H1 (cell line): ENCODE results near the gene RAD51B. TPM values are rescaled to one million over a fixed set of nuclear protein-coding genes. Genes with fewer than 3 reads are reported as not detected.

Experiments used
- CTCF ChIA-PET: fragments of 300-600 bp; sonication (Branson Sonifier 250); formaldehyde crosslinking; loops from one replicate; lab custom pipeline; 2021; ENCODE audit not compliant: partially characterized antibody; lab: Charles Lee
- POLR2A ChIA-PET: fragments of 300-600 bp; sonication (Branson Sonifier 250); formaldehyde crosslinking; loops from one replicate; lab custom pipeline; 2021; ENCODE audit warnings: inconsistent platforms; ENCODE audit not compliant: partially characterized antibody; lab: Charles Lee
- DNase-seq, 2 experiments: peaks; one replicate each; pipeline versions ENCODE4 v3.0.0 to v3.0.0-alpha.2; 2010 to 2022; ENCODE audit warnings: low spot score in 2 of 2, low read depth in 1 of 2, mixed read lengths in 1 of 2
- FAIRE-seq: peaks from 2 replicates; lab custom pipeline; 2011; peaks lifted over from hg19 to GRCh38; lab: Jason Lieb, UNC
- H2AFZ ChIP-seq: 2 replicates; pipeline ENCODE4 v1.8.1; 2012; ENCODE audit warnings: low read length, inconsistent platforms
- H2AK5ac ChIP-seq: 2 replicates; pipeline ENCODE4 v1.6.1; 2013; ENCODE audit warnings: low read depth, low read length
- H2BK120ac ChIP-seq: replicated peaks from 2 replicates; pipeline ENCODE3; 2013; ENCODE audit warnings: low read depth, low read length, inconsistent platforms
- H2BK12ac ChIP-seq: 2 replicates; pipeline ENCODE4 v1.6.1; 2013; ENCODE audit warnings: low read depth, low read length
- H2BK15ac ChIP-seq: 2 replicates; pipeline ENCODE4 v1.6.1; 2013; ENCODE audit warnings: low read length
- H2BK20ac ChIP-seq: 2 replicates; pipeline ENCODE4 v1.6.1; 2013; ENCODE audit warnings: low read length
- H2BK5ac ChIP-seq: 2 replicates; pipeline ENCODE4 v1.6.1; 2013; ENCODE audit warnings: low read depth, low read length
- H3K14ac ChIP-seq: 2 replicates; pipeline ENCODE4 v1.6.1; 2013; ENCODE audit warnings: inconsistent platforms; ENCODE audit not compliant: insufficient read length
- H3K18ac ChIP-seq: 2 replicates; pipeline ENCODE4 v1.6.1; 2013; ENCODE audit warnings: low read length; ENCODE audit errors: extremely low read depth
- H3K23ac ChIP-seq: 2 replicates; pipeline ENCODE4 v1.6.1; 2013; ENCODE audit warnings: inconsistent platforms; ENCODE audit not compliant: insufficient read length
- H3K23me2 ChIP-seq: 2 replicates; pipeline ENCODE4 v1.6.1; 2013; ENCODE audit warnings: low read depth, low read length
- H3K27ac ChIP-seq: 2 replicates; pipeline ENCODE4 v1.6.1; 2011; ENCODE audit warnings: low read depth, low read length, inconsistent platforms
- H3K27me3 ChIP-seq, 4 experiments: replicated peaks in 1 of 4; 1 replicate in 1 of 4; 2 replicates in 3 of 4; pipeline versions ENCODE4 v1.6.1 to v1.8.1; 2011 to 2013; ENCODE audit warnings: low read length in 3 of 4, mild to moderate bottlenecking in 3 of 4, inconsistent platforms in 2 of 4, mixed read lengths in 2 of 4, moderate library complexity in 1 of 4; ENCODE audit not compliant: control insufficient read depth in 3 of 4, insufficient read depth in 3 of 4; ENCODE audit errors: extremely low read depth in 1 of 4
- H3K36me3 ChIP-seq, 4 experiments: 2 replicates each; pipeline versions ENCODE4 v1.6.1 to v1.8.1; 2011 to 2013; ENCODE audit warnings: mild to moderate bottlenecking in 4 of 4, low read length in 3 of 4, moderate library complexity in 2 of 4, control low read depth in 1 of 4, inconsistent platforms in 1 of 4; ENCODE audit not compliant: insufficient read depth in 4 of 4, control insufficient read depth in 2 of 4
- H3K4ac ChIP-seq: replicated peaks from 2 replicates; pipeline ENCODE3; 2013; ENCODE audit warnings: low read length, low read depth, mixed read lengths, inconsistent platforms; ENCODE audit not compliant: insufficient read length
- H3K4me1 ChIP-seq, 4 experiments: replicated peaks in 1 of 4; 1 replicate in 1 of 4; 2 replicates in 3 of 4; pipeline versions ENCODE4 v1.6.1 to v1.8.1; 2011 to 2013; ENCODE audit warnings: low read length in 3 of 4, inconsistent platforms in 2 of 4, mixed read lengths in 1 of 4; ENCODE audit not compliant: insufficient read depth in 4 of 4, control insufficient read depth in 3 of 4
- H3K4me2 ChIP-seq, 2 experiments: 2 replicates each; pipeline versions ENCODE4 v1.6.1 to v1.8.1; 2011 to 2013; ENCODE audit warnings: low read depth in 2 of 2, low read length in 2 of 2, control low read depth in 1 of 2, inconsistent platforms in 1 of 2, mild to moderate bottlenecking in 1 of 2; ENCODE audit not compliant: insufficient read depth in 1 of 2
- H3K4me3 ChIP-seq, 4 experiments: fragments of 200-600, 300-600 bp in 1 of 4; sonication (generic), shearing (Covaris generic), sonication (Bioruptor Twin) in 1 of 4; 2 replicates each; pipeline versions ENCODE4 v1.5.1 to v1.8.1; 2011 to 2016; ENCODE audit warnings: low read length in 4 of 4, low read depth in 3 of 4, control low read depth in 2 of 4, inconsistent platforms in 2 of 4, mild to moderate bottlenecking in 2 of 4, mixed read lengths in 1 of 4, moderate library complexity in 1 of 4; ENCODE audit not compliant: insufficient read depth in 2 of 4; ENCODE audit errors: extremely low read depth in 1 of 4
- H3K56ac ChIP-seq: replicated peaks from 2 replicates; pipeline ENCODE3; 2013; ENCODE audit warnings: low read depth, mild to moderate bottlenecking, mixed read lengths, low read length, inconsistent platforms; ENCODE audit not compliant: insufficient read length
- H3K79me1 ChIP-seq: 2 replicates; pipeline ENCODE4 v1.6.1; 2013; ENCODE audit warnings: low read depth, low read length, control low read depth
- H3K79me2 ChIP-seq, 2 experiments: 2 replicates each; pipeline versions ENCODE4 v1.6.1 to v1.8.1; 2012 to 2013; ENCODE audit warnings: low read length in 2 of 2, mild to moderate bottlenecking in 2 of 2, inconsistent platforms in 1 of 2; ENCODE audit not compliant: insufficient read depth in 2 of 2, control insufficient read depth in 1 of 2
- H3K9ac ChIP-seq, 4 experiments: replicated peaks in 1 of 4; 1 replicate in 1 of 4; 2 replicates in 3 of 4; pipeline versions ENCODE4 v1.6.1 to v1.8.1; 2011 to 2013; ENCODE audit warnings: low read depth in 3 of 4, low read length in 3 of 4, control low read depth in 2 of 4, mild to moderate bottlenecking in 2 of 4, moderate library complexity in 2 of 4, inconsistent platforms in 1 of 4; ENCODE audit errors: extremely low read depth in 1 of 4
- H3K9me3 ChIP-seq, 2 experiments: 2 replicates each; pipeline versions ENCODE4 v1.6.1 to v1.8.1; 2012 to 2013; ENCODE audit warnings: mild to moderate bottlenecking in 2 of 2, moderate library complexity in 2 of 2, control low read depth in 1 of 2, inconsistent platforms in 1 of 2, low read depth in 1 of 2, low read length in 1 of 2, mixed read lengths in 1 of 2; ENCODE audit not compliant: insufficient read depth in 2 of 2
- H4K20me1 ChIP-seq, 2 experiments: replicated peaks in 1 of 2; 2 replicates each; pipeline versions ENCODE3 to v1.8.1; 2011 to 2013; ENCODE audit warnings: inconsistent platforms in 2 of 2, low read length in 2 of 2, mild to moderate bottlenecking in 1 of 2; ENCODE audit not compliant: insufficient read depth in 2 of 2, control insufficient read depth in 1 of 2
- H4K5ac ChIP-seq: 2 replicates; pipeline ENCODE4 v1.6.1; 2013; ENCODE audit warnings: low read length, low read depth, mixed read lengths, inconsistent platforms; ENCODE audit not compliant: insufficient read length
- H4K8ac ChIP-seq: 2 replicates; pipeline ENCODE4 v1.8.0; 2013; ENCODE audit warnings: mild to moderate bottlenecking, moderate library complexity, low read length, inconsistent platforms; ENCODE audit not compliant: insufficient read depth; ENCODE audit errors: extremely low read depth
- H4K91ac ChIP-seq: replicated peaks from 2 replicates; pipeline ENCODE3; 2013; ENCODE audit warnings: low read length, mixed read lengths, inconsistent platforms; ENCODE audit not compliant: insufficient read length
- ATF3 ChIP-seq: IDR thresholded peaks from 2 replicates; pipeline ENCODE4 v1.6.1; 2011; ENCODE audit warnings: low read depth, mild to moderate bottlenecking, low read length; ENCODE audit not compliant: insufficient read depth
- CHD2 ChIP-seq: IDR thresholded peaks from 2 replicates; pipeline ENCODE4 v1.6.1; 2012; ENCODE audit warnings: low read length, improper control_type of control experiment
- CREB1 ChIP-seq: IDR thresholded peaks from 2 replicates; pipeline ENCODE4 v1.6.1; 2012; ENCODE audit warnings: inconsistent platforms
- E2F6 ChIP-seq: IDR thresholded peaks from 2 replicates; pipeline ENCODE4 v1.6.1; 2012; ENCODE audit warnings: inconsistent platforms
- EGR1 ChIP-seq: IDR thresholded peaks from 2 replicates; pipeline ENCODE4 v1.6.1; 2011; ENCODE audit warnings: low read depth, low read length, borderline replicate concordance
- EZH2 ChIP-seq: fragments of 200-600 bp; sonication (generic); IDR thresholded peaks from 2 replicates; pipeline ENCODE4 v1.7.1; 2012; ENCODE audit warnings: low read depth, mild to moderate bottlenecking, moderate library complexity, low read length, inconsistent platforms; ENCODE audit not compliant: severe bottlenecking
- HDAC2 ChIP-seq, 2 experiments: fragments of 300-600 bp in 1 of 2; sonication (generic) in 1 of 2; IDR thresholded peaks; 2 replicates each; pipeline ENCODE4 v1.6.1; 2011 to 2012; ENCODE audit warnings: low read depth in 2 of 2, low read length in 2 of 2, mild to moderate bottlenecking in 2 of 2, moderate library complexity in 2 of 2, borderline replicate concordance in 1 of 2, inconsistent platforms in 1 of 2
- JUN ChIP-seq: IDR thresholded peaks from 2 replicates; pipeline ENCODE4 v1.6.1; 2011; ENCODE audit warnings: low read depth, mild to moderate bottlenecking, improper control_type of control experiment, low read length
- KDM5A ChIP-seq: fragments of 200-600 bp; IDR thresholded peaks from 2 replicates; pipeline ENCODE4 v1.7.1; 2012; ENCODE audit warnings: mild to moderate bottlenecking, low read length, inconsistent platforms, mixed read lengths
- MAFK ChIP-seq: IDR thresholded peaks from 2 replicates; pipeline ENCODE4 v1.6.1; 2012; ENCODE audit warnings: low read depth, mild to moderate bottlenecking, improper control_type of control experiment, low read length
- POLR2A ChIP-seq, 2 experiments: IDR thresholded peaks; 1 replicate in 1 of 2; 2 replicates in 1 of 2; pipeline ENCODE4 v1.6.1; 2011; ENCODE audit warnings: low read depth in 2 of 2, low read length in 2 of 2, mild to moderate bottlenecking in 2 of 2; ENCODE audit errors: control extremely low read depth in 1 of 2
- POU5F1 ChIP-seq: IDR thresholded peaks from 2 replicates; pipeline ENCODE4 v1.6.1; 2011; ENCODE audit warnings: low read depth, mild to moderate bottlenecking, low read length, moderate library complexity
- RFX5 ChIP-seq: IDR thresholded peaks from 2 replicates; pipeline ENCODE4 v1.6.1; 2011; ENCODE audit warnings: low read depth, low read length, improper control_type of control experiment, borderline replicate concordance
- SP1 ChIP-seq: IDR thresholded peaks from 2 replicates; pipeline ENCODE4 v1.6.1; 2011; ENCODE audit warnings: low read depth, low read length
- TCF12 ChIP-seq: IDR thresholded peaks from 2 replicates; pipeline ENCODE4 v1.6.1; 2011; ENCODE audit warnings: low read depth, mild to moderate bottlenecking, low read length
- WGBS, 2 experiments: shearing (Covaris generic) in 1 of 2; methylation state at CpG; one replicate each; pipeline versions ENCODE4 v1.1.6 to v1.1.7; 2013 to 2015; ENCODE audit warnings: low lambda C conversion rate in 2 of 2, mixed read lengths in 2 of 2, inconsistent platforms in 1 of 2, low coverage in 1 of 2, missing lambda C conversion rate in 1 of 2; ENCODE audit not compliant: insufficient replicate concordance in 2 of 2, insufficient coverage in 1 of 2, insufficient read length in 1 of 2; ENCODE audit errors: extremely low coverage in 1 of 2, missing lambda C conversion rate in 1 of 2; 5-methylcytosine and 5-hydroxymethylcytosine counted together
- polyA plus RNA-seq, 7 experiments: library from polyadenylated mRNA; depleted of rRNA in 3 of 7; stranded (reverse) in 5 of 7; unstranded in 2 of 7; fragments of >200 nt in 5 of 7; fragments of 200-250 nt in 2 of 7; gene quantifications; 1 replicate in 5 of 7; 2 replicates in 1 of 7; 4 replicates in 1 of 7; pipeline versions ENCODE4 v1.2.1 to v1.2.3, GENCODE V29; 2011 to 2013; ENCODE audit warnings: missing spikeins in 2 of 7, mixed read lengths in 2 of 7
- total RNA-seq: library from RNA; stranded (reverse); fragmentation: NEBNext Ultra II Directional; extraction: Animal tissue kit (Norgen Biotek cat#: 25700); gene quantifications from 2 replicates; pipeline ENCODE4 v1.2.1, GENCODE V29; 2021

RAD51B gene
- total and polyA plus RNA-seq, 2 of the 8 experiments (the other 6 are each of a cell fraction or from before 2014, with no cell fraction given), result 3.9 to 14.9 TPM

GRCh38 chr14:68317239-68317638 is 497.7 kb downstream of the RAD51B start:
- no peak overlapping the region for H3K4me2 ChIP-seq
- H3K27ac ChIP-seq, result no peak overlapping the region
- H2BK12ac ChIP-seq, result no peak overlapping the region
- H3K4ac ChIP-seq, result no peak overlapping the region
- H3K56ac ChIP-seq, result no peak overlapping the region
- H3K36me3 ChIP-seq, result no peaks in the 10 kb centered on the region
- H3K9me3 ChIP-seq, result no peaks in the 10 kb centered on the region
- no peaks in the 10 kb centered on the region for H3K79me2 ChIP-seq
- no peak overlapping the region for H2BK5ac ChIP-seq
- no peak overlapping the region for H3K18ac ChIP-seq
- no peak overlapping the region for H3K9ac ChIP-seq
- H4K8ac ChIP-seq, result no peak overlapping the region
- no peak overlapping the region for H2AK5ac ChIP-seq
- peaks cover 0 to 7% (median 2%) of the 10 kb centered on the region in 4 experiments; a peak in 2 of 7 replicates for H3K4me1 ChIP-seq
- WGBS, 2 experiments, result 96% methylated on average over 3 of the region's 3 CpGs; no CpG with 5 or more reads in 1 of the 2 experiments
- no peak overlapping the region for H2BK20ac ChIP-seq
- H3K23me2 ChIP-seq, result no peaks in the 10 kb centered on the region
- no peak overlapping the region for H4K5ac ChIP-seq
- H3K14ac ChIP-seq, result no peak overlapping the region
- H3K79me1 ChIP-seq, result no peaks in the 10 kb centered on the region
- H2AFZ ChIP-seq, result no peak overlapping the region
- no peak overlapping the region for H3K4me3 ChIP-seq
- no peak for DNase-seq
- H4K91ac ChIP-seq, result no peak overlapping the region
- POLR2A ChIA-PET, result no interaction called here
- CTCF ChIA-PET, result no interaction called here
- FAIRE-seq, result no peak
- H4K20me1 ChIP-seq, result no peaks in the 10 kb centered on the region
- no peaks in the 10 kb centered on the region for H3K27me3 ChIP-seq
- H2BK120ac ChIP-seq, result no peak overlapping the region
- H3K23ac ChIP-seq, result no peak overlapping the region
- H2BK15ac ChIP-seq, result no peak overlapping the region
- TF ChIP-seq SP1 (no peak), POU5F1 (no peak), RFX5 (no peak), CREB1 (no peak), E2F6 (no peak), POLR2A (IDR thresholded peaks at IDR 0.05; ENCODE audit: control extremely low read depth in 1 of 2, low read depth in 2 of 2, low read length in 2 of 2) (no peak), TCF12 (no peak), HDAC2 (IDR thresholded peaks at IDR 0.05; ENCODE audit: borderline replicate concordance in 1 of 2, low read depth in 2 of 2, low read length in 2 of 2) (no peak), CHD2 (no peak), JUN (no peak), ATF3 (no peak), EZH2 (no peak), MAFK (no peak), EGR1 (no peak), KDM5A (no peak)
